Fibroblast of peridontal ligament (primary cell): ENCODE results near the gene LILRA6.
"Not testable (repeated sequence)": the region's sequence is repeated elsewhere in the genome, so short reads cannot be mapped to it uniquely, and the experiment has no call there.

Experiments used
- DNase-seq: peaks from one replicate; pipeline ENCODE4 v3.0.0-alpha.2; 2010; ENCODE audit errors: extremely low read depth

The LILRA6 gene

GRCh38 chr19:54266133-54266532 is 23.5 kb upstream of the LILRA6 start:
- DNase-seq = peak; percentile 49

GRCh38 chr19:54262470-54262869 is 19.9 kb upstream of the LILRA6 start:
- no peak for DNase-seq

- no peak for DNase-seq
Measured at GRCh38 chr19:54262066-54262465, 19.5 kb upstream of the LILRA6 start.

- no peak for DNase-seq
Measured at GRCh38 chr19:54257116-54257480, 14.5 kb upstream of the LILRA6 start, which contains the start of gene LILRB5. Gene LILRB5 (minus strand): TSS chr19:54257273. CDS start chr19:54257193, 80 bp downstream.

DNA sequence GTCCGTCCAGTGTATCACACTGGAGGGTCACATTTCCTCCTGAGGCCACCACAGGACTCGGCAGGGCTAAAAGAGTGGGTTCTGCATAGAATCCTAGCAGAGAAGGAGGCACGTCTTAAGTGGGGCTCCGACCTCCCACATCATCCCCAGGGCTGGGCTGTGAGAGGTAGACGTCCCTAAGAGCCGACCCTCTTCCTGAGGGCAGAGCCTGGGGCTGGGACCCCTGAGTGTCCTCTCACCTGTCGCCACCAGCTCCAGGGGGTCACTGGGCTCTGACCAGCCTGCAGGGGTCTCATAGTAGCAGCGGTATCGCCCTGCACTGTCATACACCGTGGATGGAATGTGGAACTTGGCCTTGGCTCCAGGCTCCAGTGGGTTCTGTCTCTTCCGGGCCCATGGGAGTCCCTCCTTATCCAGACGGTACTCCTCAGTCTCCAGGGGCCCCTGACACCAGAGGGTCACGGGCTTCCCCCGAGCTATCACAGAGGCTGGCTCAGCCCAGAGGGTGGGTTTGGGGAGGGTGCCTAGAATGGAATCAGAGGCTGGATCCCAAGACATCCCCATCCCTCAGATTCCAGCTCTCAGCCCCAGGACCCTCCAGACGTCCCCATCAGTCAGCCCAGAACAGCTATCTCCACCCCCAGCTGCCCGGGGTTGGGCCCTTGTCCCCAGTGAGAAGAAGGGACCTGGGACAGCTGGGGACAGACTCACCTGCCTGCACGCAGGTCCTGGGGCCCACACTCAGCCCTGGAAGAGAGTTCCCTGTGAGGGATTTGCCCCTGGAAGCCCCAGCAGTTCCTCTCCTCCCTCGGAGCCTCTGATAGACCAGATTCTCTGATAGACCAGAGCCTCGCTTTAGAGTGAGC is 13.9 kb upstream of the LILRA6 start:
- no peak for DNase-seq

DNA sequence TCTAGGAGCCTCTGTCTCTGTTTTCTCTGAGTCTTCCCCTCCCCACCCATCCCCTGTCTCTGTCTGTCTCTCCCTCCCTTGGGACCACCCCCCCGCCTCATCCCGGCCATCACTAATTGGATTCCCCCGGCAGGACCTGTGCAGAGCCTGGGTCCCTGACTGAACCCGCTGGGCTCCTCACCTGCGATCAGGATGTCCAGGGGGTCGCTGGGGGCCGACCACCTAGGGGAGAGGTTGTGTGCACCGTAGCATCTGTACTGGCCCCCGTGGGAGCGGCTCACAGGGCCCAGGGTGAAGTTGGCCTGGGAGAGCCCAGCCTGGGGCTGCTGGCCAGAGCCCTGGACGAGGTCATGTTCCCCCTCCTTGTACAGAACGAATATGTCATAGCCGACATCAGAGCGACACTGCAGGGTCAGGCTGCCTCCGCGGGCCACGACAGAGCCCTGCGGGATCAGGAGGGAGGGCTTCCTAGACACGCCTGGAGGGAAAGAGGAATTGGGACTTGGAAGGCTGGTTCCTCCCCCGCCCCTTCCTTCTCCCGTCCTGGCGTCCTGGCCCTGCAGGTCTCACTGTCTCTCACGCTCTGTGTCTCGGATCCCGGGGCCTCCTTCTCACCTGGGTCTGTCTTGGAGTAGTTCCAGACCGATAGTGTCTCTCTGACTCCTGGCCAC is 12.7 kb upstream of the LILRA6 start:
- DNase-seq = no peak

GRCh38 chr19:54254195-54254906 is 11.8 kb upstream of the LILRA6 start:
- no peak for DNase-seq

DNA sequence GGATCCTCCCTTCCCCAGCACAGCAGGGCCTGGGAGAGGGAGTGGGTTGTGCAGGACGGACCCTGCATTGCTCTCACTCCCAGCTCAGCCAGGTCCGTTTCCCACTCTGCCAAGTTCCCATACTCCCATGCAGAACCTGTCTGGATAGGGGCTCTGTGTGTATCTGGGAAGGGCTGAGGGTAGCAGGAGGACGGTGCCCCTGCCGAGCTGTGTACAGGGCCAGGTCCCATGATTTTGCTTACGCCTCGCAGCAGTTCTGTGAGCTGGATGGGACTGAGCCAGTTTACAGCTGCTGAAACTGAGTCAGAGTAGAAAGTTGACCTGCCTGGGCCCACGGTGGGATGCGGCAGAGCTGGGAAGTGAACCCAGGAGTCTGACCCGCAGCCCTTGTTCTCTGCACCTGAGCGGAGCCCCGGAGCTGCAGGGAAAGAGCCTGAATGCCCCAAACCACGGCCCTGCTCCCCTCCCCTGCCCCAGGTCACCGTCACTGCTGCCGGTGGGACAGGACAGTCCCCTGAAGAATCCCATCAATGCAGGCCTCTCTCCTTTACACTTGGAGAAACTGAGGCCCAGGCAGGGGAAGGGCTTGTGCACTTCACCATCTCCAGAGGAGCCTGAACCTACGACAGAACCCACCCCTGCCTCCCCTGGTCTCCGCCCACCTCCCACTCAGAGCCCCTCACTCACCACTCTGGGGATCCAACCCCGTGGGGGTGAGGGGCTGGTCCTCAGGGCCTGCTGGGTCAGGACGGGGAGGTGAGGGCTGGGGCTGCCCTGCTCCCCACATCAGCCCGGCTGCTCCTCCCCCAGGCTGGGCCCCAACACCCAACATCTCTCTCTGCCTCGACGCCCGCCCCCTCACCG is 11.0 kb upstream of the LILRA6 start:
- no peak for DNase-seq

GRCh38 chr19:54252845-54253244 is 10.3 kb upstream of the LILRA6 start:
- no peak for DNase-seq

DNA sequence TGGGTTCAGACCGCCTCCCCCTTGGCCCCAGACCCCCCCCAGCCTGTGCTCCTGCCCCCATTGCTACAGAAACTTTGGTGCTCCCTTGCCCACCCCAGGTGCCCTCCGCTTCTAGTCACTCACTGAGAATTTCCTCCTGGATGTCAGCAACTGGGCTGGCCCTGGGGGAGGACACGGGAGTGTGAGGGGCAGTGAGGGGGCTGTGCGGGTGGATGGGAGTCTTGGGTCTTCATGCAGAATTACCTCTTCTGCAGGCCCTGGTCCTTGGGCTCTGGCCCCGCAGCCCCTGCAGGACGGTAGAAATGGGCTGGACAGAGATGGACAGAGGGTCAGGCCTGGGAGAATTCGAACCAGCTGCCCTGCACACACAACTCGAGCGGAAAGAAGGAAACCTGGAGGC is 9.7 kb upstream of the LILRA6 start:
- DNase-seq = no peak

GRCh38 chr19:54248016-54248601 is 5.5 kb upstream of the LILRA6 start:
- peak; percentile 3 for DNase-seq

- no peak for DNase-seq
Measured at GRCh38 chr19:54247106-54247930, 4.7 kb upstream of the LILRA6 start.

- DNase-seq = no peak
Measured at GRCh38 chr19:54245936-54246335, 3.3 kb upstream of the LILRA6 start.

DNA sequence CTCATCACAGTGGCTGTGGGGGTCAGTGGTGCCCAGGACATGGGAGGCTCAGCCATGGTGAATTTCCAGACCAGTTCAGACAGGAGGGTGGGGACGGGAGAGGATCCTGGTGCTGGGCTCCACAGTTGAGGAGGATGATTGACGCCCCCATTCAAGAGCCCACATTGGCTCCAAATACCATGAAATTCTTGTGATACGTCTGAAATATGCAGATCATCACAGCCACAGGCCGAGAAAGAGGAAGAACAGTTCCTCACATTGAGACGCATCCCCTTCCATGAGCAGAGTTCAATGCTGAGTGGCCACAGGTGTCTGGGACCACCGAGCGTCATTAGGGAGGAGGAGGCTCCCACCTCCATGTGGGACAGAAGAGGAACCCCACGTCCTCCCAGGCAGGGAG is 1.2 kb upstream of the LILRA6 start:
- not testable (repeated sequence) for DNase-seq

- DNase-seq = not testable (repeated sequence)
Measured at GRCh38 chr19:54242234-54242633, 356 bp downstream of the LILRA6 start.

GRCh38 chr19:54240372-54241336 is 1.9 kb downstream of the LILRA6 start:
- not testable (repeated sequence) for DNase-seq

DNA sequence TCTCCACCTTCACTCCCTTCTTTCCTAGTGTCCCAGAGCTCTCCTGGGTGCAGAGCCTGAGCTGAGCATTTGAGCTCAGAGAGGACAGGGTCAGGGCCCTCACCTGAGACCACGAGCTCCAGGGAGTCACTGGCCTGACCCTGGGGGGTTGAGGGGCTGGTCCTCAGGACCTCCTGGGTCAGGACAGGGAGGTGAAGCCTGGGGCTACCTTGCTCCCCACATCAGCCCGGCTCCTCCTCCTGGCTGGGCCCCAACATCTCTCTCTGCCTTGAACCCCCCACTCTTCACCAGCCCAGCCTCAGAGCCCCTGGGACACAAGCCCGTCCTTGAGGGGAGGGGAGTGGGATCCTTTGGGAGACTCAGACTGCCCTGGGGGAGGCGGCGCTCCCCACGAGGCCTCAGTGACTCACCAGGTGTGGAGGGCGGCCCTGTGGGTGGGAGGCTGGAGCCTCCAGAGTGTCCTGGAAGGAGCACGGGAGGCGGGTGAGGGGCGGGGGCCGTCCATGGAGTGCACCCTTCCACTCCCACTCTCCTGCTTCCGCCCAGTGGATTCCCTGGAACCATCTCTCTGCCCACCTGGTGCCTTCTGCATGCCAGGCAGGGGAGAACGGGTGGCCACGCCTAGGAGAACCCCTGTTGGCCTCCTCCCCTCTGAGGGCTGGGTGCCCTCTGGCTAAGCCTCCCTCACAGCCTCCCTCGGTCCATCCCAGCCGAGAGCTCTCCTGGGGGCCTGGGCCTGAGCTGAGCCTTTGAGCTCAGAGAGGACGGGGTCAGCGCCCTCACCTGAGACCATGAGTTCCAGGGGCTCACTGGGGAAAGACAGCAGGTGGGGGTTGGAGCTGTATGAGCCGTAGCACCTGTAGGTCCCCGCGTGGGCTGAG is 2.9 kb downstream of the LILRA6 start:
- DNase-seq = not testable (repeated sequence)

DNA sequence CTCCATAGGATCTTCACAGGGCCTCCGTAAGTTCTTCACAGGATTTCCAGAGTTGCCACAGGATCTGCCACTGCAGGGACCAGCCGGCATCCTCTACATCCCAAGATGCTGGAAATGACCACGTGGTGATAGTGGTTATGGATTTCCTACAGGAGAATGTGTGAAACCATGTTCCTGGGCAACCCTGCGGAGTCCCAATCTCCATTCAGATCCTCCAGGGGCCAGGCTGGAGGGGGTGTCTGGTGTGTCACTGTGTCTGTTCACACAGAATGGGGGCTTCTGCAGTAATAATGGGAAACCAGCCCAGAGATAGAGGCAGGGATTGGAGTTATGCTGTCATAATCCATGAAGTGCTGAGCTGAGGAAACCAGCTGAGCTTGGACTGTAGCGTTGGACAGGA is 8.6 kb downstream of the LILRA6 start:
- no peak for DNase-seq
